Measurements from ENCODE around the gene PRPH2.

GRCh38 chr6:42715871-42716270 is 6.5 kb downstream of the PRPH2 start:
- TF ChIP-seq, protein P1, sequence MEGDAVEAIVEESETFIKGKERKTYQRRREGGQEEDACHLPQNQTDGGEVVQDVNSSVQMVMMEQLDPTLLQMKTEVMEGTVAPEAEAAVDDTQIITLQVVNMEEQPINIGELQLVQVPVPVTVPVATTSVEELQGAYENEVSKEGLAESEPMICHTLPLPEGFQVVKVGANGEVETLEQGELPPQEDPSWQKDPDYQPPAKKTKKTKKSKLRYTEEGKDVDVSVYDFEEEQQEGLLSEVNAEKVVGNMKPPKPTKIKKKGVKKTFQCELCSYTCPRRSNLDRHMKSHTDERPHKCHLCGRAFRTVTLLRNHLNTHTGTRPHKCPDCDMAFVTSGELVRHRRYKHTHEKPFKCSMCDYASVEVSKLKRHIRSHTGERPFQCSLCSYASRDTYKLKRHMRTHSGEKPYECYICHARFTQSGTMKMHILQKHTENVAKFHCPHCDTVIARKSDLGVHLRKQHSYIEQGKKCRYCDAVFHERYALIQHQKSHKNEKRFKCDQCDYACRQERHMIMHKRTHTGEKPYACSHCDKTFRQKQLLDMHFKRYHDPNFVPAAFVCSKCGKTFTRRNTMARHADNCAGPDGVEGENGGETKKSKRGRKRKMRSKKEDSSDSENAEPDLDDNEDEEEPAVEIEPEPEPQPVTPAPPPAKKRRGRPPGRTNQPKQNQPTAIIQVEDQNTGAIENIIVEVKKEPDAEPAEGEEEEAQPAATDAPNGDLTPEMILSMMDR (IDR thresholded peaks at IDR 0.05; ENCODE audit: insufficient read depth, low read length, poor library complexity, severe bottlenecking), result no peak
- no peak for TF ChIP-seq EZH2phosphoT487 (conservative IDR thresholded peaks at IDR 0.05; ENCODE audit: low read length)

All from SU-DHL-6 (cell line).